GM21367 (cell line): ENCODE data around the gene AMACR.

ENCODE experiments used
- ATAC-seq: cut with Tn5 transposase; IDR thresholded peaks from one replicate; pipeline ENCODE4 v1.9.1; 2021; ENCODE audit not compliant: unreplicated experiment

Gene AMACR

DNA sequence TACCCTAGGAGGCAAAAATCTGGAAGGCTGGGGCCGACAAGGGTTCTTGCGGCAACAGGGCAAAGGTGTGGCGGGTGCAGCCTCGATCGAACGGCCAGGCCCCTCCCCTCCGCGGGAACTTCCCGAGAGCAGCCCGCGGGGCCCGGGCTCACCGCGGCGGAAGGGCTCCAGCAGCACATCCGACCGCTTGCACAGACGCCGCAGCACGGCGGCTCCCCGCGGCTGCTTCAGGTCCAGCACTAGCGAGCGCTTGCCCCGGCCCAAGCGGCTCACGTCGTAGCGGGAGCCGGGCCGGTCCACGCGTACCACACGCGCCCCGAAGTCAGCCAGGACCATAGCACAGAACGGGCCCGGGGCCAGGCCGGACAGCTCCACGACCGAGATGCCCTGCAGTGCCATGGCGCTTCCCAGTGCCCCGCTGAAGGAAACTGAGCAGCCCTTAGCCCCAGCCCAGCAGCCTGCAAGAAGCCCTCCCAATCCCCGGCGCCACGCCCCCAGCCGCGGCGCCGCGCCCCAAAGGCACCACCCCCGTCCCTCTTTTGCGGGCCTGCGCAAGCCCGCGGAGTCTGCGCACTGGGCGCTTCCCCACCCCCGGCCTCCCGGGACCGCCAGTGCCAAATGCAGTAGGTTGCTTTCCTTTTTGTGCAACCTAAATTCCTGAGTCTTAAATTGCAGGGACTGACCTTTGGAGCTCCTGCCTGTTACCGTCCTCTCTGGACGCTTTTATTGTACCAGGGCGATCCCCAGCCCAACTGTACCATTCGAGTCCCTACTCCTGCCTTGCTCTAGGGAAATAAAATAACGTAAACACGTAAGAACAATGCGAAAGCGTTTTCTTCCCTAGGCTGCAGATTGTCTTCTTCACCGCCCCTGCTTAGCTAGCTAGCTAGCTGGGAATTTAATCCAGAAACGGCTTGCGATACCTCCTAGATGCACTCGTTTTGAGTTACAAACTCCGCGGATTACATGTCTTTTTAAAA is at the start of gene AMACR:
AMACR (minus strand) TSS at position 430 of the 980 bp plus-strand sequence; CDS start at position 399, 31 bp downstream.
- peak; percentile 90 for ATAC-seq

DNA sequence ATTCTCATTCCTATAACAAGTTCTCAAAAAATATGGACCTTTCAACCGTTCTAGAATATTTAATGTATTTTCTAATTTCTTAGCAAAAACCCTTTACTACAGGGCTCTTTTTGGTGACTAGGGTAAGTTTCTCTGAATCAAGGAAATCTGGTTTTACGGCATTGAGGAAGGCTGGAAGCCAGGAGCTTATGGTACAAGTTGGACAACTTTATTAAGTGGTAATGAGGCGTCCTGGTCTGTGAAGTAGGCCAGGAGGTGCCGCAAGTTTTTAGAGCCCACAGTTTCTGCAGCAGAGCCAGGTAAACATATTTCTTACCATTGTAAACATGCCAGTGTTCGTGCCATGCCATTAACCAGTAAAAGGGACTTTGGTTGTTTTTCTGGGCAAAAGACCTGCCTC is 49.7 kb upstream of the AMACR start:
- ATAC-seq: no peak

DNA sequence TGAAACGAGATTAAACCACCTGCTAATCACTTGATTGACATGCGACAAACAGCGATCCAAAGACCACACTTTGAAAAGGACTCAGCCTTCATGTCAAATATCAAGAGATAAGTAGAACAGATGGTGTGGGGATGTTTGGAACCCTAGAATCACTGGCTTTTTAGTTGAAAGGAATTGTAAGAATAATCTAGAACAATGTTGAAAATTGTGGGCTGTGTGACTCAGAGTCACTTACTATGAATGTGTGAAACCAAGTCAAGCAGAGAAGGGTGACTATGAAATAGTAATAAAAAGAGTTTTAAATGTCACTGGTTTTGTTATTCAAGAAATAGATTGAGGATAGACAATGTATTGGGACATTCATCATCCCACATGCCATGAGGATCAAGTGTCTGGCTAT is 49.3 kb upstream of the AMACR start:
- ATAC-seq: no peak

DNA sequence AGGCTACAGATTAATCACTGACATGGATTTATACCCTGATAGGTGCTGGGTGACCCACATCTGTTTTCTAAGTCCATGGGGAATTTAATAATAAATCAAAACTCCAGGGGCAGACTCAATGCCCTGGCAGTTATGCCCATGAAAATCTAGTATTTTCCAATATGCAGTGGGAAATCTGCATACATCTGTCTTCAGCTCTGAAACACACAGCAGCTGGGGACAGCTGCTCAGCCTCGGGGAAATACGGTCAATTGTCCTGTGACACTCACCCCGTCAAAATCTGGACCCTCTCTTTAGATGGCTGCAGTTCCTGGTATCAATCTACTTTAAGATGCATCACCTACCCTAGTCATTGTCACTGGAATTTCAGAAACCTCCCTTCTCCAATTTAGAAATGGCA is 47.8 kb upstream of the AMACR start:
- no peak for ATAC-seq

DNA sequence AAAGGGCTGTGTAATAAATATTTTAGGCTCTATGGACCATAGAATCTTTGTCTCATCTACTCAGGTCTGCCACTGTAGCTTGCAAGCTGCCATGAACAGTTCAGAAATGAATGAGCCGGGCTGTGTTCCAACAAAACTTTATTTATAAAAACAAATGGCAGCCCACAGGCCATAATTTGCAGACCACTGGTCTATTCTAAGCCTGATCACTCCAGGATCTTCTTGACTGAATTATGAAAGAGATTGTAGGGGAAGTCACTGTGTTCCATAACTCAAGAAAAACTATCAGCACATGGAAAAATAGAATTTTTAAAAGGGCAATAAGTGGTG is 46.5 kb upstream of the AMACR start:
- ATAC-seq: no peak

DNA sequence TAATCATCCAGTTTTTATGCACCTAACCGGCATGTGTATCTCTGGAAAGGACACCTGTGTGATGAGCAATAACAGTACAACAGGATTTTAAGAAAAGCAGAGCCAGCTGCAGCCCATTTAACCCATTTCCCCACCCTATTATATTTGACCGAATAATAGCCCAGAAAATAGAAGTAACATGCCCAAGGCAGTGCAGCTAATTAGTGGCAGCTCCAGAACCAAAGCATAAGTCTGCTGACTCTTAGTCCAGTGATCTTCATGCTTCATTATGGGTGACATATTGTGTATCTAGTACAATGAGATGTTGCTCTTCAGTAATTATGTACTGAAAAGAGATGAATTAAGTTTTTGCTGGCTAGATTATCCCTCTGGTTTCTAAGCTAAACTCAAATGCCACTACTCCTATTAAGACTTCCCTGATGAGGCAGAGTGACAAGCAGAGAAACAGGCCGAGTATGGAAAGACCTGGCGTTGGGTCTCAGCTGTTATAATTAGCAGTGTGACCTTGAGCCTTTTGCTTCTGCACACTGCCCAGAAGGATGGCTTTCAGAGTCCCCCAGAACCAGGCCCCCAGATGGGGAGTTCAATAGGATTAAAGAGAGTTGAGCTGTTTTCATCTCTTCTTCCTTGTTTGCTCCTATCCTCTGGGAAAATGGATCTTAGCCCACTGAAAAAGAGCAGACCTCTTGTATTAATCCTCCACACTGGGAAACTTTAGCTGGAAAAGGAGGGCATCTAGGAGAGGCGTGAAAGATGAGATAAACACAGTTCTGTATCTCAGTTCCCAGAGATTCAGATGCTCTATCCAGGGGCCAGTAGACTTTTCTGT is 45.9 kb upstream of the AMACR start:
- no peak for ATAC-seq

DNA sequence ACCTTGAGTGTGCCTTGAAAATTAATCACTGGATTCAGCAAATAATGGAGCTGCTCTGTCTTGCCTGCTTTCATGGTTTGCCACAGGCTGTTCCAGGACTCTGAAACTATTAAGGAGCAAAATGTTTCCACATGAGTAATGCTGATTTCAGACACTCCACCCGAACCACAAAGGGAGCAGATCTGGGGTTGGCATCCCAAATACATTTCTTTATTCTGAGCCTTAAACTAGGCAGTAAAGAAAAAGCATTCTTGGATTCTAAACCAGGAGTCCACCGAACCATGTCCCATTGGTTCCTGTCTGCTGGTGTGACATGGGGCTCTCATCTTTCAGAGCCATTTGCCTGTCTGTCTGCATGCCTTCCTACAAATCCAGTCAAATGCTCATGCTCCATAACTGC is 45.3 kb upstream of the AMACR start:
- no peak for ATAC-seq

DNA sequence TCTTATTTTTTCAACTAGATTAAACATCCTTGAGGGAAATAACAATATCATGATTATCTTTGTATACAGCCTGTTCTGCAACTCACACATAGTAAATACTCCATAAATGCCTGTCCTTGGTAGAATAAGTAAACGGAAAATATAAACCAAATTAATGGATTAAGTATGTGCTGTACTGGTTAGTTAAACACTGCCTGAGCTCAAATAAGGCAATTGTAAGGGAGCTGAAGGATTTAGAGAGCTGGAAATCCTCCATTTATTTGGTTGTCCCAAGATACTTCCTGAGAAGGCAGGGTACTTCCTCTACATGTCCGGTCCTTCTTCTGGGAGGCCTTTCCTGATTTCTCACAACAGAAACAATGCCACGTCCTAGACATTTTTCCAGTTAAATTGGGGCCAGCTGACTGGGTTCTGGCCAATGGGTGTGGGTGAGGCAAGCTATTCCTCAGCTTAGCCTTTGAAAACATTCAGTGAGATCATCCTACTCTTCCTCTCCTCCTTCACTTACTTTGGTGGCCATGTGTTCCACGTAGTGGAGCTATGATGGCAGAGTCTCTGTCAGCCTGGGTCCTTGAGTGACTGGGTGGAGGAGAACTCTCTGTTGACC is 43.6 kb upstream of the AMACR start:
- no peak for ATAC-seq

DNA sequence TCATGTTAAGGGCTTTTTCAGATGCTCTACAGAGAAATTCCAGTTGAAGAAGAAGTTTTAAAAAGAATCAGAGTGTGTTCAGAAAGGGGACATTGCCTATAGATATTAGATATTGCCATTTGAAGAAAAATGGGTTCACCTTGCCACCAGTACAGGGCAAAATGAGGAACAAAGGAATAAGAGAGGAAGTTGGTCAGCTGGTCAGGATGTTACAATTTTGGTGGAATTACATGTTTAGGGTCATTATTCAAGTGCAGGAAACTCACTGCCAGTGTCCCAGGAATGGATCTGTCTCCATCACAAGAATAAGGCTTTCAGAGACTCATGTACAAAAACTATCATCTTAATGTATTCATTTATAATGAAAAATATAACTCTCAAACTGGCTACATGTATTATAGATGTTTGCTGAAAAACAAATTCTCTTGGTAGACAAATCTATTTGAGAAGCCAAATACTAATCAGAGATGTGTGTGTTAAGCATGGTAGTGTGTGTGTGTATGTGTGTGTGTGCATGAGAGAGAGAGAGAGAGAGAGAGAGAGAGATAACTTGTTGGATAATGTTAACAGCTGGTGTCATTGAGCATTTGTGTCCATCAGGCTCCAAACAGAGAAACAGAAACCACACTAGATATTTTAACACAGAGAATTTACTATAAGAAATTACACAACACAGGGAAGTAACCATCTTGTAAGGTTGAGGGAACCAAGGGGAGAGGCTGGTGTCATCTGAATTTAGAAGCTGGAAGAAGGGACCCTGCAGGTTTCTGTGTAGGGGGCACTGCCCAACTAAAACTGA is 40.1 kb upstream of the AMACR start:
- ATAC-seq: no peak

DNA sequence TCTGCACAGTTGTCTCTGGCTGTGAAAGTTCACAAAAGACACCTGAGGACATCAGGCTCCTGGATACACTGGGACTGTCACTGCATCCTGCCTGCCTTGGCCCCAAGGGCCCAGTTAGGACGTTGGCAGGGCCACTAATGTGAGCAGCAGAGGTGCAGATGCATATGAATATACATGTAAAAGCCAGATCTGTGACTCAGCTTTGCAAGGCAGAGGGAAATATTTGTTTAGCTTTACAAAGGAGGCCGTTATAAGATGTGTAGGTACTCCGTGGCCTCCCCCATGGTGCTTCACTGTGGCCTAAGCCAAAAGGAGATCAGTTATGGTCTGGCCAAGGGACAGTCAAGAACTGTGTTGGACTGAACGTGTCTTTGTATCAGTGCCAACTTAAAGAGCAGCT is 39.3 kb upstream of the AMACR start:
- no peak for ATAC-seq

DNA sequence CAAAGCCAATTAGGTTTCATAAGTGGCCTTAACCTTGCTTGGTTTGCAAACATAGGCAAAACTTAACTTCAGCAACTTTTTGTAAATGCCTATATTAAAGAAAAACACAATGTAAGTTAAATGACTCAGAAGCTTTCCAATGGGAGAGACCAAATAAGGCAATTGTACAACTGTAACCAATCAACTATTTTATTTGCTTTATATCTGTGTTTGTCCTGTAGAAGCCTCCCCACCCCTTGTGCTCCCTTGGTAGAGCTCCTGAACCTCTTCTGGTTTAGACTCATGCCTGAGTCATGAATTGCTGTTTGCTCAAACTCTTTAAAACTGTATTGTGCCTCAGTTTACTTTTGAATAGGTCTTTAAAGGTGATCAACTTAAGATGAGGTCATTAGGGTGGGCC is 38.1 kb upstream of the AMACR start:
- no peak for ATAC-seq

DNA sequence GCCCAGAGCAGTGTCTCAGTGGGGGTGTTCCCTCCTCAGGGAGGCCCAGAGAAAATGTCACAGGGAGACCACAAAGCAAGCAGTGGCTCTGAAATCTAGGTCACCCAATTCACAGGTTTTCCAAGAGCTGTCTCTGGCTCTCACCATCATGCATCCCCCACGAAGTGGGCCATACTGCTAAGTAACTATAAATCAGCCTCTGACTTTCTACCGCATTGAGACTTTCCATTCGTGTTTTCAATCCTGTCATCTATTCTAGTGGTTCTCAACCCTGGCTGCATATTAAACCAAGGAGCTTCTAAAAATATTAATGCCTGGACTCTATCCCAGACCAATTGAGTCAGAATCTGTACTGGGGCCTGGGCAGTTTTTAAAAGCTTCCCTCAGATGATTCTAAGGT is 37.2 kb upstream of the AMACR start:
- no peak for ATAC-seq

DNA sequence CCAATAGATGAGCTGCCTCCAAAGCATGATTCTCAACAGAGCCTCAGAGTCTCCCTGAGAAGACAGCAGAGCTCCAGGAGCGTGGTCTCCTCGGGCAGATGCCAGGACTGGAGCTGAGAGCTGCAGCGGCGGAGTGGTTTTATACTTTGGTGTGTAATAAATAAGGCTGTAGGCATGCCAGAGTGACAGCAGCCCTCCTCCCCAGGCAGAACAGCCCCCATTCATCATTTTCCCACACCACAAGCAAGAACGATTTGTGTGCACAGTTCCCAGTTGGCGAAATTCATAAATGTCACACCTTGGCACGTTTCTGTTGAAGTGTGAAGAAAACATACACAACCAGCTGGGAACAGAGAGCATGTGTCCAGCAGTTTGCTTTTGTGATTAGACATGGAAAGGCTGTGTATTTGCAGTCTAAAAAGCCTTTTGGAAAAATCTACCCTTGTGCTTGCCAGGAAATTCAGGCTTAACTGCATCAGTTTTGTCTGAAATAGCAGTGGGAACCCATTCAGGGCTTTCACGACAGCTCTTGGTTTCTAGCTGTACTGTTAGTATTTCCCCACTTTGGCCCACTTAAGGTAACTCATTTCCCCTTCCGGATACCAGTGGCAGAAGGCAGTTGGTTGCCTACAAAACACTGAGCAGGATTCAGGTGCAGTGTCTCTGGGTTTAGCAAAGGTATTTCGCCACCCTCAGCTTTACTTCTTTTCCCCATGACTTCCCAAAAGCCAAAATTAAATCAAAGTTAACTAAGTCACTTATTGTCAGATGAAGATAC is 35.4 kb upstream of the AMACR start, which contains the start of gene C1QTNF3:
C1QTNF3 (minus strand) TSS at position 115 of the 778 bp plus-strand sequence; CDS start at position 27, 88 bp downstream.
- ATAC-seq: no peak

DNA sequence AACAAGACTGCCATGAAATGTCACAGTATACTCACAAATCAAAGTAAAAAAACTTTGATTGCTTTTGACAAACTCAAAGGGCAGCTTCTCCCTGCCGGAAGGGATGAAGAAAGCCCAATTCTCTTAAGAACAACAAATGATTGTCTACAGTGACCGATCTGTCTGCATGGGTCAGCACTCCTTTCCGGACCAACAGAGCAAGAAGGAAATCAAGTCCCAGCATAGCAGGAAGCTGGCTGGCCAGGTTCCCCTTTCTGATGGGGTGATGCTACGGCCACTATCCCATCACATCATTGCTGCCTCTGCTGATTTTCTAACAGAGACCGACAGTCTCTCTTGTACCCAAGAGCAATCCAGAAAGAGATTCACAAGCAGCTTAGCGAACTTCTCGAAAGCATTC is 34.5 kb upstream of the AMACR start:
- ATAC-seq: no peak

DNA sequence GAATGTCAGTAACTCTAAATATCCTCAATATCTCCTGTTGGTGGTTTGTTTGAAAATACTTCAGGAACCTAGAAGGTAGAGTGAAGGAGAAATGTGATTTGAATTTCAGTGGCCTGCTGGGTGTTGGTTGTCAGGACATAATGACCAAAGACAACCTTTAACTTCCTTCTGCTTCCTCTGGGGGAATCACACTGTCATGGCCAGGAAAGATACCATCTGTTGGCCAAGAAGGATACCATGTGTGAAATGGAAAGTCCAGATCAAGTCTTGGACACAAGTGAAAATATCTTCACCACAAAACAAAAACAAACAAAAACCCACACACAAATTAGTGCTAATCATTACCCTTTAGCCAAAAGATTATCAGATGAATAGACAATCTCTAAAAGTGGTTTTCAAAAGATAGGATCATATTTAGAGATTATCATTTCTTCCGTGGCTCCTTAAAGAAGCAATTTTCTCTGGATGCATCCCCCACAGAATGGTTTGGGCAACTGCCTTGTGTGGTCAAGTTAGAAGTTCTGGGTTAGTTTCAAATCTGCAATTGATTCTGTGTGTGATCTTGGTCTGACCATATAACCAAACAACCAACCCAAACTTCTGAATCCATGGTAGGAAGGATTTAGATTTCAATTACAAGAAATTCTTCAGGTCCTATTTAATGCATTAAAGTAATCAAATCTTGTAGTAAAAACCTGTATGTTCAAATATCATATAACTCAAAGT is 33.6 kb upstream of the AMACR start:
- no peak for ATAC-seq

DNA sequence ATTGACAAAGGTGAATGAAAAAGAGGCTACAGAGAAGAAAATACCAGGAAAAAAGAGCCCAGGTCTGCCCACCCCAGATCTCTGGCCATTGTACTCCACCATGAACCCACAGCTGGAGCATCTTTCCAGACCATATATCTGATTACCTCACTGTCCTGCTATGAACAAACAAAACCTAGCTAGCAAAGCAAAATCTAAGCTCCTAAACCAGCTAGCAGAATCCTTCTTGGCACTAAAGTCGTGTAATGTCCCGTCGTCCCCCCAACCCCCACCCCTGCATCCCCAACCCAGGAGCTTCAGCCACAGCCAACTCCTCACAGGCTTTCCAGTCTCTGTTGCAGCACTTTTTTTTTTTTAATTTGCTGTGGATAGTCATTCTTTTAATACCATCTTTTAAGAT is 32.6 kb upstream of the AMACR start:
- no peak for ATAC-seq

DNA sequence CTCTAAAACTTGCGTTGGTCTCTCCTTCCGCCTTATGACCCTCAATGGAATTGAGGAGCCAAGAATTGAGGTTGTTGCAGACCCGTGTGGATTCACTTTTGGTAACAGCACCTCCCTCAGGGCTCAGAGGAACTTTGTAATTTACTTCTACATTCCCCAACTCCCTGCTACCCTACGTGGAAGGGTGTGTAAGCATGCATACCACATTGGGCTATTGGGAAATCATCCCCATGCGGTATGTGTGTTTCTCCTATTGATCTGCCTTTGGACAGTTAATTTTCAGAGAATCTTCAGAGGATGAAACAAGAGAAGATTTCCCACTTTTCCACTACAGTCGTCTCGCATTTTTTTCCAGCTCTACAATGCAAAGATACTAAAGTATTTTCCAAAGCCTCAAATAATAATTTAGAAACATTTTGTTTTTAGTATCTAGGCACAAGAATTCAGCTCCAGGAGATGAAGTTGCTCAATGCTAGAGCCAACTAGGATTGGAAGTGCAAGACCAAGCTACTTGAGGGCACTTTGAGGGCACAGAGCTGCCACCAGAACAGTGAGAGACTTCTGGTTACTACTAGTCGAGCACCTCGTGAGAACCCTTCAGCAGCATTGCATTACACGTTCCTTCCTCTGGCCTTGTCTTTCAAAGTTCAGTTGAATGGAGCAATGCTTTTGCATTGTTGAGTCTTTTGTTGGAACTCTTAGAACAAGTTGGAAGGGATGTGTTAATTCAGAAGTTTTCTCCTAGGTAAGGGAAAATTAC is 31.7 kb upstream of the AMACR start:
- no peak for ATAC-seq

DNA sequence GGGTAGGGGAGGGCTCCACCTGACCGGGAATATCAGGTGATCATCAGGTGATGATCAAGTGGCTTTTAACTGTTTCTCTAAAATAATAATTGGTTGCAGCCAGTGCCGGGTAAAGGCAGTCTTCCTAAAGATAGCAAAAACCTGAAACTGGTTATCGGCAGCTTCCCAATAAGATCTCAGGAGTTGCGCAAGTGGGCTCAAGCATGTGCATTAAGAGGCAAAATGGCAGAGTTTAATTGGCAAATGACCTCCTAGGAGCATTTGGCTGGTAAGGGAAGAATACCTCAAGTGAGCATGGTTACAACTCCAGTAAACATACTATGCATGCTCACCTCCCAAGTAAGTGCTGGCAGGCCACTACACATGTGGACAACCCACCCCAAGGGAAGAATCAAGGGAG is 31.0 kb upstream of the AMACR start:
- no peak for ATAC-seq

DNA sequence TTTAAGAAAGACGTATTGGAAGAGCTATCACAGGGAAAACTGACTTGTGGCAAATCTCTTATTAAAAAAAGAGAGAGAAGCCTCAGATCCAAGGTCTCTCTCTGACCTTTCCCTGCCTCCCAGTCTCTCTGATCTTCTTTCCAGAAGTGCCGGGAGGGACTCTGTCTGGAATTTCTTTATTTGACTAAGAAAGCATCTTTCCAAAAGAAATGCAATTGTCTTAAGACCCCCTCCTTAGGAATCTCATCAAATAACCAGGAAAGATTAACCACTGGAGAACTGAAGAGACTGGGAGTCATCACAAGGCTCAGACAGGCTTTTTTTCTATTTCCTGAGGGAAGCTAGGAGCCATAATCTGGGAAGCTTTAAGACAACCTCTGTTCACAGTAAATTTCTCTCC is 30.5 kb upstream of the AMACR start:
- no peak for ATAC-seq
